AG04449 (cell line): ENCODE data around the gene GPHN.

Experiments used
- CTCF ChIA-PET: fragments of 350-600 bp; formaldehyde crosslinking; extraction: SDS; loops from one replicate; lab custom pipeline; 2021; ENCODE audit warnings: antibody characterized with exemption; lab: Yijun Ruan, JAX
- POLR2A ChIA-PET: fragments of 400-600, 350-600 bp; formaldehyde crosslinking; extraction: SDS; loops from one replicate; lab custom pipeline; 2020; ENCODE audit warnings: antibody characterized with exemption, inconsistent platforms; lab: Yijun Ruan, JAX
- DNase-seq: peaks from one replicate; pipeline ENCODE4 v3.0.0-alpha.2; 2010; ENCODE audit warnings: low read depth, low spot score
- H3K4me3 ChIP-seq: 2 replicates; pipeline ENCODE4 v1.5.1; 2011; ENCODE audit warnings: low read depth, mild to moderate bottlenecking, control low read depth, low read length
- TF ChIP-seq, protein P1 (sequence below): IDR thresholded peaks from one replicate; pipeline ENCODE4 v1.5.1; 2011; ENCODE audit warnings: mild to moderate bottlenecking, moderate library complexity, low read length, control low read depth, inconsistent platforms; ENCODE audit not compliant: insufficient read depth; ENCODE audit errors: missing control alignments

The GPHN gene

DNA sequence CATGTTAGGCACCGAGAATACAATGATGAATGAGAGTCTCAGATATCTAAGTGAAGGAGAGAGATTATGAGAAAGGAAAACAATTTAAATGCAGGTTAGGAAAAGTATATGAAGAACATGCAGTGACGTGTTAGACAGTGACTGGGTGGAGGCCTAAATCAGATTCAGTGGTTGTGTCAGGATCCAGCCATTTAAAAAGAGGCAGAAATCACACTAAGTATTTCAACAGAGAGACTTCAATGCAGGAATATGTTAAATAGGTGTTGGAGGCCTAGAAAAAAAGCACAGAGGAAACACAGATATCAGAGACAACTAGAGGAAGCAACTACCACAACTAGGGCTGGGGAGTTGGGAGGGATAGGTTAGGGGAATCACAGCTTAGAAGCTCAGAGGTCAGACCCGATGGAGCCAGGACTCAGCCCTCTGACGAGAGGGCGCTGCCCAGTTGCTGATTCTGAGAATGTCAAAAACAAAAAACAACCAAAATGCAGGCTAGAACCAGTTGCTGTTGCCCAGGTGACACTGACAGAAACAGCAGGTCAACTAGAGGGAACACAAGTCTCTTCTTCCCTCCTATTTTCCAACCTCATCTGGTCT is 678.3 kb downstream of the GPHN start:
- ChIA-PET CTCF (interaction anchor here (1.0 to 1.4 kb wide), 3 partner anchors 20 to 174 kb away, joined by 3 read pairs; partner anchors contain the start of genes ATP6V1D and EIF2S1), POLR2A (no interaction called here)
- H3K4me3 ChIP-seq: no peak overlapping the region
- no peak for DNase-seq
- TF ChIP-seq, protein P1, sequence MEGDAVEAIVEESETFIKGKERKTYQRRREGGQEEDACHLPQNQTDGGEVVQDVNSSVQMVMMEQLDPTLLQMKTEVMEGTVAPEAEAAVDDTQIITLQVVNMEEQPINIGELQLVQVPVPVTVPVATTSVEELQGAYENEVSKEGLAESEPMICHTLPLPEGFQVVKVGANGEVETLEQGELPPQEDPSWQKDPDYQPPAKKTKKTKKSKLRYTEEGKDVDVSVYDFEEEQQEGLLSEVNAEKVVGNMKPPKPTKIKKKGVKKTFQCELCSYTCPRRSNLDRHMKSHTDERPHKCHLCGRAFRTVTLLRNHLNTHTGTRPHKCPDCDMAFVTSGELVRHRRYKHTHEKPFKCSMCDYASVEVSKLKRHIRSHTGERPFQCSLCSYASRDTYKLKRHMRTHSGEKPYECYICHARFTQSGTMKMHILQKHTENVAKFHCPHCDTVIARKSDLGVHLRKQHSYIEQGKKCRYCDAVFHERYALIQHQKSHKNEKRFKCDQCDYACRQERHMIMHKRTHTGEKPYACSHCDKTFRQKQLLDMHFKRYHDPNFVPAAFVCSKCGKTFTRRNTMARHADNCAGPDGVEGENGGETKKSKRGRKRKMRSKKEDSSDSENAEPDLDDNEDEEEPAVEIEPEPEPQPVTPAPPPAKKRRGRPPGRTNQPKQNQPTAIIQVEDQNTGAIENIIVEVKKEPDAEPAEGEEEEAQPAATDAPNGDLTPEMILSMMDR: no peak

DNA sequence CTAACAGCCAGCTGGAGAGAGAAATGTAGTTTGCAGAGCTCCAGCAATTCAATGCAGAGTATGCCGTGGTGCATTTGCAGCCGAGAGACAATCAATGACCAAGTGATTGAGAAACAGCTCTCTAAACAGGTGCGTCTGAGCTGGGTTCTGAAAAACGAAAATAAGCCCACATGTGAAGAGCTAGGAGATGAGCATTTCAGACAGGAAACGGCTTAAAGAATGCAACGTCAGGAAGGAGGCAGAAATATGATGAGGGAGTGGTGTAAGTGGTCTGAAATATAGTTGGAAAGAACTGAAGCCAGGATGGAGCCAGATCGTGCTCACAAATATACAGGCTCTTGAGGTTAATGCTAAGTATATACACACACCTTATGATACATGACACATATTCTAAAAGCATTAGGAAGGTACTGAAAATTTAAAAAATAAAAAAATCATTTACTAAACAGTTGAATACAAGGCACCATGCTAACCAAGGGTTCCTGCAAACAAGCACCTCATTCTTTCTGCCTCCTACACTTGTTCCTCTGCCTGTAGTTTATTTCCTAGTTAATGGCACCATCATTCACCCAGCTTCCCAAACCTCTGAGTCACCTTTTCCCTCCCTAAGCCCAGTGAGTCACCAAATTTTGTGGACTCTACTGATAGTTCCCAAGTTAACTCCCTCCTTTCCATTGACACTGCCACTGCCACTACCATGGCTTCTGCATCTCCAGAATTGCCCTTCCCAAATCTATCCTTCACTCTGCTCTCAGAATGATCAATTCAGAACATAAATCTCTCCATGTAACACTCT is 679.0 kb downstream of the GPHN start:
- POLR2A ChIA-PET: no interaction called here
- CTCF ChIA-PET: interaction anchor here (1.0 to 1.4 kb wide), 2 partner anchors 21 to 98 kb away, joined by 3 read pairs; no protein-coding TSS in a partner anchor
- TF ChIP-seq, protein P1: no peak
- no peak overlapping the region for H3K4me3 ChIP-seq
- DNase-seq: peak; percentile 34

DNA sequence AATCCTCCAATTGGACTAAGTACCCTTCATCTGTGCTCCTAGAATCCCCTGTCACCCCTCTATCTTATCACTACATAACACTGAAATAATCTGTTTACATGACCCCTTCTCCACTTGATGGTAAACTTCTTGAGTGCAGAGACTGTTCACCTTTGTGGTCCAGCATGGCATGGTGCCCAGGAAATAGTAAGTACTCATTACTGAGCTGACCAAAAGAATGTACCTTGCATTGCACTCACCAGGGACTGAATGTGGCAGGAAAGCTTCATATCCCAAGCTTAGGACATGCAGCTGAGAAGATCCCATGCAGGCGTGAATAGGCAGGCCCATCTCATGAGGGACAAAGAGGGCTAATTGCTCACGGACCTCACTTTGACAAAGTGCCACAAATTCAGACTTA is 679.9 kb downstream of the GPHN start:
- H3K4me3 ChIP-seq: no peak overlapping the region
- TF ChIP-seq, protein P1: no peak
- DNase-seq: peak; percentile 31
- CTCF ChIA-PET: no interaction called here
- POLR2A ChIA-PET: no interaction called here

DNA sequence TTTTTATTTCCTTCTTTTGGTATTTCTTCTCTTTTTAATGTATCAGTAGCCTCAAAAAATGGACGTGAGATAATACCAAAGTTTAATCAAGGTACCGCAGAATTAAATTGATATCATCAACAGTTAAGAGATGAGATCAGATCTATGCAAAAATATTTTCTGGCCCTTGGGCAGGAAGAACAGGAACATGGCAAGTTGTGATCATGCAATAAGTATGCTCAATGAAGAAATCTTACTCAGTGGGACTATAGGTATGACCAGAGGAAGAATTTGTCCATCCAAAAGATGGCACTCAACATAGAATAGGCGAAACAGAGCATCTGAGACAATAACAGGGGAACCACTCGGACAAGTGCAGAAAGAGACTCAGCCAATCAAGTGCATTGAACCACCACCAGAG is 680.4 kb downstream of the GPHN start:
- TF ChIP-seq, protein P1: no peak
- no peak overlapping the region for H3K4me3 ChIP-seq
- no peak for DNase-seq
- ChIA-PET CTCF (no interaction called here), POLR2A (no interaction called here)

DNA sequence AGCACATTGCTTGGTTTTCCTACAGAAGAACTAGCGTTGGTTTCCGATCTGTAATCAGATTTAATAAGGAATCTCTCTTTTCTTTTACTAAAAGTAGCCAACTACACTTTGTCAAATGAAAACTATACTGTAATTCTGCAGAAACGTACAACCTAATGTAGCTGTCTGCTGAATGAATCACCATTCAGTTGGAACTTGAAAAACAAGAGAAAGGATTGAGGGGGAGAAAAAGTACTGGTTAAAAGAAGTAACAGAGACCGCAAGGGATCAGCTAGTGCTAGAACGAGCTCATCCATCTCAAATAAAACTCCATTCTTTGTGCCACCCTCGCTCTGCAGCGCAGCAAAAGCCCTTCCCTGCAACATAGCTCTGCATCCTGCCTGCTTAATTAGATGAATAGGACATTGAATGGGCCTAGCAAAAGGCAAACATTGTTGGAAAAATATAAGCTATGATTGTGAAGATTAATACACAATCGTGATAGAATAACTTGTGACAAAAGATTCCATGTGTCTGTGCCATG is 683.9 kb downstream of the GPHN start:
- POLR2A ChIA-PET: interaction anchor here (0.7 kb wide), 1 partner anchor 143 kb away, joined by 3 read pairs; no protein-coding TSS in a partner anchor

More for the DNA sequence above, 683.9 kb downstream of the GPHN start:
- DNase-seq: no peak
- H3K4me3 ChIP-seq: no peak overlapping the region
- TF ChIP-seq, protein P1: no peak
- CTCF ChIA-PET: interaction anchor here (0.6 to 0.8 kb wide), 3 partner anchors 9 to 94 kb away, joined by 3 to 4 read pairs (median 3); no protein-coding TSS in a partner anchor
